Frontal cortex (tissue), 4 donors: ENCODE measurements around the gene ARSD. TPM values are rescaled to one million over a fixed set of nuclear protein-coding genes. Genes with fewer than 3 reads are reported as not detected.
A peak's percentile ranks its signal among the peaks of the same experiment; 100 is the strongest.

Experiments
- DNase-seq, 2 donors: peaks; one replicate each; pipeline ENCODE4 v3.0.0; 2012; ENCODE audit warnings: low spot score in 2 of 2
- FAIRE-seq: peaks from 2 replicates; lab custom pipeline; 2012; peaks lifted over from hg19 to GRCh38; lab: Jason Lieb, UNC
- total RNA-seq: library from RNA; depleted of rRNA; stranded (reverse); fragments of >200 nt; gene quantifications from one replicate; pipeline ENCODE4 v1.2.3, GENCODE V29; 2014
- donor health status: control.
- donor health status: control.
- donor health status: control.

Gene ARSD
- total RNA-seq, 1 donor from 2014 or later = 9.0 TPM

DNA sequence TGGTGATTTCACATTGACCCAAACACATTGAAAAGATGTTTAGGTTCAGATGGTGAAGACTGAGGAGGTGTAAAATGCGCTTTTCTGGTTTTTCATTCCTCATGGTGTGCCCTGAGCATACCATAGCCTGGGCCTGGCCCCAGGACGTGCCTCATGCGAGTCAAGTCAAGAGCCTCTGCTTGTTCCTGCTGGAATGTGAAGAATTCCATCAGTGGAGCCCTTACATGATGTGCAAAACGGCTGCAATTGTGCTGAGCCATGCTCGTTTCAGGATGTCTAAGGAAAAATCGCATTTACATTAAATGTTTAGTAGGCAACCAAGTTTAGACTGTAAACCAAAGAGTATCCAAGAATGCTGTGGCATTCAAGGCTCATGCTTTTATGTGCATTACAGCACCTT, 65.5 kb downstream of the ARSD start:
- DNase-seq (no peak), FAIRE-seq (no peak)

DNA sequence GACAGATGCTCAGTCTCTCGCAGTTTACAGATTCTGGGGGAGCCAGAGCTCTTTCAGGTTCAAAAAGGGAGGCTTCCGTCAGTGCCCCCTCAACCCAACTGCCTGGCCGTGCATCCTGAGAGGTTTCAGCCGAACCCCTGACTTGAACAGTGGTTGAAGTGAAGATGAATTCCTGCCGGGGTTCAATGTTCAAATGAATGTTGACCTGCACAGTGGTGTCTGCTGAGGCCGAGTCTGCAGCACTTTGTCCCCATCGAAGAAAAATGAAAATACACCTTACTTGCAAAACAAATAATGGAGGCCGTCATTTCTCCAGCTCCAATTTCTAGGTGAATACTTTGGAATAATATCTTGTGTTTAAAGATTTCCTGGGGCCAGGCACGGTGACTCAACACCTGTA, 66.7 kb downstream of the ARSD start:
- FAIRE-seq (no peak), DNase-seq (no peak)

DNA sequence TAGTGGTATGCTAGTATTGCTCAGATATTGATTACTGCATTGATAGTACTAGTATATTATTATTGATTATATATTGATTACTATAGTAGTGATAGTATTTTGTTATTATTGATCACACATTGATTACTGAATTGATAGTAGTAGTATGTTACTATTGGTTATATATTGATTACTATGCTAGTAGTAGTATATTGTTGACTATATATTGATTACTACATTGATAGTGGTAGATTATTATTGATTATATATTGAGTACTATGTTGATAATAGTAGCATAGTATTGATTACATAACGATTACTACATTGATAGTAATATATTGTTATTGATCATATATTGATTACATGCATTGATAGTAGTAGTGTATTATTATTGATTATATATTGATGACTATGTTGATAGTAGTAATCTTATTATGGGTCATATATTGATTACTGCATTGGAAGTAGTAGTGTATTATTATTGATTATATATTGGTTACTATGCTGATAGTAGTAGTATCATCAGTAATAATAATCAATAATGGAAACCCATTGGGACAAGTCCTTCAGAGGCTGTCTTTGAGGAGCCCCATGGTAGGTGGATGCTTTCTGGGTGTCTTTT, 69.8 kb downstream of the ARSD start:
- peak; percentile 40 for FAIRE-seq
- DNase-seq = no peak

DNA sequence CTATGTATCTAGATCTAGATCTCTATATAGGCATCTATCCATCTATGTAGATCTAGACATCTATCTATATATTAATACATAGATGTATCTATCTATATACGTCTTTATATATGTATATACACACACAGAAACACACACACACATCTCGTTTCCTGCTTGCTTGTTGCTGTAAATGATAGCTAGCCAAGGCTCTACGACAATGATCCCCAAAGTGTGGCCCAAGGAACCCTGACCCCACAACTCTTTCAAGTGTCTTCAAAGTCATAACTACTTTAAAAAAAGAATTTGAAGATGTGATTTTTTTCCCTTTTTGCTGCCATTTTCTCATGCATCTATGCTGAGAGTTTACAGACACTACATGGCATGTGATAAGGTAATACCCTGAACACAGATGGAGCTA, 71.6 kb downstream of the ARSD start:
- DNase-seq = no peak
- no peak for FAIRE-seq

DNA sequence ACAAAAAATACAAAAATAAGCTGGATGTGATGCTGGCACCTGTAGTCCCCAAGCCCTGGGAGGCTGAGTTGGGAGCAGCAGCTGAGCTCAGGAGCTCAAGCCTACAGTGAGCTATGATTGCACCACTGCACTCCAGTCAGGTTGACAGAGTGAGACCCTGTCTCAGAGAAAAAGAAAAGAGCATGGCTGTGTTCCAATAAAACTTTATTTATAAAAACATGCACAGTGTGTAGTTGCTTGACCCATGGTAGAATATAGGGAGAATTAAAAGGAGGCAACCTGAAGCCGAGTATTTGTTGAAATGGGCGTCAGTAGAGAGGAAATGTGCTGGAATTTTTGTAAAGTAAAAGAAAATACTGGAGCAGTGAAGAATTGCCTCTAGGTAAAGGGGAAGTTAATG, 73.4 kb downstream of the ARSD start:
- FAIRE-seq = no peak
- no peak for DNase-seq

DNA sequence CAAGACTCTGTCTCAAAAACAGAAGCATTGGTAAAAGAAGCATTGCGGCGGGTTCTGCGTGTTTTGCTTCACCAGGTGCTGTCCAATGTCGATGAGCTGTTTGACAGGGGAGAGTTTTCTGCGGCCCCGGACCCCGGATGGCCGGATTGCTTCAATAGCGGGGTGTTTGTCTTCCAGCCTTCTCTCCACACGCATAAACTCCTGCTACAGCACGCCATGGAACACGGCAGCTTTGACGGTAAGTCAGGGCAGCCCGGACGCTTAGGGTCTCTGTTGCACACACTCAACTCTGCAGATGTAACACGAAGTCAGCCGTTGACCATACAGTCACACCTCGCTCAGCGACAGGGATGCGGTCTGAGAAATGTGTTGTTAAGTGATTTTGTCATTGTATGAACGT, 74.2 kb downstream of the ARSD start:
- FAIRE-seq (no peak), DNase-seq (no peak)

Other genes with a start within 250 kb of the ARSD start
- gene CD99, start 238.0 kb downstream of the ARSD start, total RNA-seq = 11.4 TPM
- not detected for gene XG, start 177.3 kb downstream of the ARSD start, total RNA-seq
- 4.1 TPM for gene GYG2, start 100.4 kb downstream of the ARSD start, total RNA-seq
- gene ARSH, start 77.2 kb upstream of the ARSD start, total RNA-seq = not detected
- 2.9 TPM for gene ARSF, start 112.1 kb upstream of the ARSD start, total RNA-seq